Measurements from ENCODE around the gene IL1RL1. TPM values are rescaled to one million over a fixed set of nuclear protein-coding genes. Genes with fewer than 3 reads are reported as not detected.

Gene IL1RL1
- total RNA-seq, 2 donors from 2014 or later, result 4.8 to 65.3 TPM

DNA sequence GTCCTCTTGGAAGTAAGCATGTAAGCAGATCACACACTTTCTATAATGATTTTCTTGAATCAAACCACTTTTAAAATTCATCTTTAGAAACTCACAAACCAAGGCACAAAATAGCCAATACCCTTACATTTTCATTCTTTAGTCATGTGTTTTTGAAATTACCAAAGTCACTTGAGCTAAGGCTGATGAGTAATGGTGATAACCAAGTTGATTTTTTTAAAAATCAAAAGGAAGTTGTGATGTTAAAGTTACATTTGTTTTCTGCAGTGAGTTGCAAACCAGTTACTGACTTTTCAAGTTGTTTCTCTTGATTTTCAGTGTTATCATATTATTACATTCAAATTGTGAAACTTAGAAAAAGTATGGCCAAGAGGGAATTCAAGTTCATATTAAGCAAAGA is 90.1 kb downstream of the IL1RL1 start:
- no peak for DNase-seq (ENCODE audit: low spot score)
- TF ChIP-seq, protein P1, sequence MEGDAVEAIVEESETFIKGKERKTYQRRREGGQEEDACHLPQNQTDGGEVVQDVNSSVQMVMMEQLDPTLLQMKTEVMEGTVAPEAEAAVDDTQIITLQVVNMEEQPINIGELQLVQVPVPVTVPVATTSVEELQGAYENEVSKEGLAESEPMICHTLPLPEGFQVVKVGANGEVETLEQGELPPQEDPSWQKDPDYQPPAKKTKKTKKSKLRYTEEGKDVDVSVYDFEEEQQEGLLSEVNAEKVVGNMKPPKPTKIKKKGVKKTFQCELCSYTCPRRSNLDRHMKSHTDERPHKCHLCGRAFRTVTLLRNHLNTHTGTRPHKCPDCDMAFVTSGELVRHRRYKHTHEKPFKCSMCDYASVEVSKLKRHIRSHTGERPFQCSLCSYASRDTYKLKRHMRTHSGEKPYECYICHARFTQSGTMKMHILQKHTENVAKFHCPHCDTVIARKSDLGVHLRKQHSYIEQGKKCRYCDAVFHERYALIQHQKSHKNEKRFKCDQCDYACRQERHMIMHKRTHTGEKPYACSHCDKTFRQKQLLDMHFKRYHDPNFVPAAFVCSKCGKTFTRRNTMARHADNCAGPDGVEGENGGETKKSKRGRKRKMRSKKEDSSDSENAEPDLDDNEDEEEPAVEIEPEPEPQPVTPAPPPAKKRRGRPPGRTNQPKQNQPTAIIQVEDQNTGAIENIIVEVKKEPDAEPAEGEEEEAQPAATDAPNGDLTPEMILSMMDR (IDR thresholded peaks at IDR 0.05), result no peak
- H3K27me3 ChIP-seq, result no peaks in the 10 kb centered on the region
- no peaks in the 10 kb centered on the region for H3K4me1 ChIP-seq
- no peak overlapping the region for H3K4me3 ChIP-seq
- H3K27ac ChIP-seq, result no peak overlapping the region
- H3K36me3 ChIP-seq, result no peaks in the 10 kb centered on the region
- no peaks in the 10 kb centered on the region for H3K9me3 ChIP-seq

Other genes with a start within 250 kb of the IL1RL1 start
- 10 to 100 TPM; 28.7 to 86.2 TPM for gene IL1R1, start 168.8 kb upstream of the IL1RL1 start, total RNA-seq
- under 1 TPM in 1 of 2 donors, not detected in 1; 0.55 TPM for gene IL1RL2, start 124.5 kb upstream of the IL1RL1 start, total RNA-seq
- gene IL18R1, start 44.2 kb downstream of the IL1RL1 start, total RNA-seq, result 1 to 10 TPM; 1.9 to 5.0 TPM
- gene IL18RAP, start 111.6 kb downstream of the IL1RL1 start, total RNA-seq, result 1 to 10 TPM in 1 of 2 donors, under 1 TPM in 1; 0.30 to 1.4 TPM
- gene SLC9A4, start 161.7 kb downstream of the IL1RL1 start, total RNA-seq, result not detected